H9 (cell line): ENCODE results near the gene SNCB. TPM values are rescaled to one million over a fixed set of nuclear protein-coding genes. Genes with fewer than 3 reads are reported as not detected.

Source experiments
- DNase-seq: peaks from one replicate; pipeline ENCODE4 v3.0.0-alpha.2; 2017
- H2AFZ ChIP-seq: one replicate; pipeline ENCODE4 v1.6.1; 2013; ENCODE audit warnings: mild to moderate bottlenecking, low read length, control low read depth, moderate library complexity
- H2AK5ac ChIP-seq: 2 replicates; pipeline ENCODE4 v1.6.1; 2013; ENCODE audit warnings: low read length, control low read depth, mixed read lengths; ENCODE audit not compliant: insufficient read length
- H2BK120ac ChIP-seq: one replicate; pipeline ENCODE4 v1.6.1; 2013; ENCODE audit warnings: low read depth, mild to moderate bottlenecking, low read length, control low read depth, inconsistent platforms; ENCODE audit not compliant: poor library complexity, severe bottlenecking
- H2BK12ac ChIP-seq: 2 replicates; pipeline ENCODE4 v1.6.1; 2013; ENCODE audit warnings: low read length, control low read depth, mixed read lengths, low read depth; ENCODE audit not compliant: insufficient read length
- H2BK15ac ChIP-seq: 2 replicates; pipeline ENCODE4 v1.6.1; 2013; ENCODE audit warnings: low read depth, low read length, control low read depth
- H2BK20ac ChIP-seq: one replicate; pipeline ENCODE4 v1.6.1; 2013; ENCODE audit warnings: low read depth, mild to moderate bottlenecking, low read length, control low read depth, inconsistent platforms; ENCODE audit not compliant: poor library complexity, severe bottlenecking
- H2BK5ac ChIP-seq: 2 replicates; pipeline ENCODE4 v1.6.1; 2013; ENCODE audit warnings: low read length, control low read depth, mixed read lengths; ENCODE audit not compliant: insufficient read length
- H3K14ac ChIP-seq: 2 replicates; pipeline ENCODE4 v1.6.1; 2013; ENCODE audit warnings: low read length, control low read depth; ENCODE audit not compliant: insufficient read depth
- H3K18ac ChIP-seq: 2 replicates; pipeline ENCODE4 v1.6.1; 2013; ENCODE audit warnings: low read depth, mild to moderate bottlenecking, mixed read lengths, low read length, control low read depth; ENCODE audit not compliant: insufficient read length
- H3K23ac ChIP-seq: 2 replicates; pipeline ENCODE4 v1.6.1; 2013; ENCODE audit warnings: low read length, control low read depth, mixed read lengths, low read depth; ENCODE audit not compliant: insufficient read length
- H3K23me2 ChIP-seq: 2 replicates; pipeline ENCODE4 v1.6.1; 2013; ENCODE audit warnings: low read depth, mild to moderate bottlenecking, mixed read lengths, low read length, control low read depth; ENCODE audit not compliant: insufficient read length, poor library complexity, severe bottlenecking
- H3K27ac ChIP-seq: 2 replicates; pipeline ENCODE4 v1.5.1; 2013; ENCODE audit warnings: low read length, control low read depth, mixed read lengths, low read depth; ENCODE audit not compliant: insufficient read length
- H3K27me3 ChIP-seq: 2 replicates; pipeline ENCODE4 v1.6.1; 2013; ENCODE audit warnings: low read length, control low read depth, inconsistent platforms; ENCODE audit not compliant: insufficient read depth
- H3K4ac ChIP-seq: 2 replicates; pipeline ENCODE4 v1.6.1; 2013; ENCODE audit warnings: low read depth, mild to moderate bottlenecking, control low read depth, inconsistent platforms, low read length, moderate library complexity
- H3K4me1 ChIP-seq: 2 replicates; pipeline ENCODE4 v1.6.1; 2013; ENCODE audit warnings: low read length, control low read depth, inconsistent platforms; ENCODE audit not compliant: insufficient read depth
- H3K4me2 ChIP-seq: 2 replicates; pipeline ENCODE4 v1.6.1; 2013; ENCODE audit warnings: low read length, control low read depth, mixed read lengths; ENCODE audit not compliant: insufficient read length, insufficient read depth
- H3K56ac ChIP-seq: 2 replicates; pipeline ENCODE4 v1.6.1; 2013; ENCODE audit warnings: low read depth, mild to moderate bottlenecking, mixed read lengths, low read length, control low read depth; ENCODE audit not compliant: insufficient read length
- H3K79me1 ChIP-seq: 2 replicates; pipeline ENCODE4 v1.6.1; 2013; ENCODE audit warnings: low read depth, mild to moderate bottlenecking, moderate library complexity, low read length, control low read depth, inconsistent platforms; ENCODE audit not compliant: insufficient read depth, poor library complexity, severe bottlenecking
- H3K79me2 ChIP-seq: 2 replicates; pipeline ENCODE4 v1.6.1; 2013; ENCODE audit warnings: low read length, control low read depth, inconsistent platforms; ENCODE audit not compliant: insufficient read depth
- H3K9ac ChIP-seq: 2 replicates; pipeline ENCODE4 v1.6.1; 2013; ENCODE audit warnings: low read length, control low read depth, mixed read lengths; ENCODE audit not compliant: insufficient read length; ENCODE audit errors: extremely low read depth
- H3K9me3 ChIP-seq: one replicate; pipeline ENCODE4 v1.6.1; 2013; ENCODE audit warnings: low read depth, low read length, inconsistent platforms; ENCODE audit not compliant: control insufficient read depth
- H3T11ph ChIP-seq: one replicate; pipeline ENCODE4 v1.6.1; 2013; ENCODE audit warnings: mild to moderate bottlenecking, low read length, control low read depth, inconsistent platforms
- H4K20me1 ChIP-seq: one replicate; pipeline ENCODE4 v1.6.1; 2013; ENCODE audit not compliant: control insufficient read depth, insufficient read length, insufficient read depth
- H4K5ac ChIP-seq: 2 replicates; pipeline ENCODE4 v1.6.1; 2013; ENCODE audit warnings: low read depth, mild to moderate bottlenecking, mixed read lengths, low read length, control low read depth; ENCODE audit not compliant: insufficient read length
- H4K8ac ChIP-seq: replicated peaks from 2 replicates; pipeline ENCODE4 v1.6.1; 2013; ENCODE audit warnings: low read length, control low read depth, mixed read lengths, low read depth; ENCODE audit not compliant: insufficient read length
- H4K91ac ChIP-seq: 2 replicates; pipeline ENCODE4 v1.6.1; 2013; ENCODE audit warnings: low read depth, mild to moderate bottlenecking, moderate library complexity, mixed read lengths, low read length, control low read depth; ENCODE audit not compliant: insufficient read length
- H3K27ac Mint-ChIP-seq, 3 experiments: 2 replicates in 2 of 3; 3 replicates in 1 of 3; pipeline ENCODE4 v1.8.0; 2020 to 2021; ENCODE audit warnings: mixed read lengths in 3 of 3, mild to moderate bottlenecking in 1 of 3, moderate library complexity in 1 of 3
- H3K27me3 Mint-ChIP-seq: 2 replicates; pipeline ENCODE4 v1.8.0; 2021; ENCODE audit warnings: low read depth, mild to moderate bottlenecking, moderate library complexity, mixed read lengths
- H3K36me3 Mint-ChIP-seq, 3 experiments: 2 replicates in 2 of 3; 3 replicates in 1 of 3; pipeline ENCODE4 v1.8.0; 2020 to 2021; ENCODE audit warnings: low read depth in 3 of 3, mixed read lengths in 3 of 3; ENCODE audit not compliant: insufficient read depth in 1 of 3
- H3K4me1 Mint-ChIP-seq, 2 experiments: 2 replicates each; pipeline ENCODE4 v1.8.0; 2020; ENCODE audit warnings: mixed read lengths in 2 of 2
- H3K4me3 Mint-ChIP-seq, 2 experiments: 2 replicates in 1 of 2; 3 replicates in 1 of 2; pipeline ENCODE4 v1.8.0; 2020 to 2021; ENCODE audit warnings: mild to moderate bottlenecking in 2 of 2, mixed read lengths in 2 of 2, moderate library complexity in 1 of 2
- H3K9me3 Mint-ChIP-seq, 2 experiments: 2 replicates in 1 of 2; 3 replicates in 1 of 2; pipeline ENCODE4 v1.8.0; 2020; ENCODE audit warnings: mild to moderate bottlenecking in 2 of 2, mixed read lengths in 2 of 2, moderate library complexity in 1 of 2
- CTCF ChIP-seq: fragments of 200-600 bp; sonication (generic); conservative IDR thresholded peaks from 3 replicates; pipeline ENCODE4 v1.8.0; 2021; ENCODE audit warnings: antibody characterized with exemption, mild to moderate bottlenecking
- WGBS: extraction: QIAGEN DNeasy Blood & Tissue Kit; methylation state at CpG from one replicate; pipeline ENCODE4 v1.1.7; 2013; ENCODE audit warnings: missing lambda C conversion rate, low lambda C conversion rate, mixed read lengths; ENCODE audit not compliant: insufficient read length; ENCODE audit errors: extremely low coverage; 5-methylcytosine and 5-hydroxymethylcytosine counted together
- total RNA-seq: library from RNA; stranded (reverse); gene quantifications from 2 replicates; pipeline ENCODE4 v1.2.1, GENCODE V29; 2021

Gene SNCB
- total RNA-seq, 1 experiment from 2014 or later, result 3.5 TPM

- H3K9me3 Mint-ChIP-seq, result no peaks in the 10 kb centered on the region; a peak in 1 of 5 replicates
- no peak for DNase-seq
- WGBS, result no CpG with 5 or more reads among the region's 4 CpGs
- H2AFZ ChIP-seq, result no peak overlapping the region
- no peaks in the 10 kb centered on the region for H3K9me3 ChIP-seq
- H3K4ac ChIP-seq, result no peak overlapping the region
- H2BK12ac ChIP-seq, result no peak overlapping the region
- peaks cover 6% of the 10 kb centered on the region for H3K23me2 ChIP-seq
- H3K27me3 ChIP-seq, result no peaks in the 10 kb centered on the region; the same call in 1 of the 2 replicates
- H2BK15ac ChIP-seq, result no peak overlapping the region
- H3K9ac ChIP-seq, result no peak overlapping the region
- H2BK5ac ChIP-seq, result no peak overlapping the region
- no peak overlapping the region for H3K18ac ChIP-seq
- no peak overlapping the region for H3K23ac ChIP-seq
- no peak overlapping the region for H3K27ac ChIP-seq
- H3K36me3 Mint-ChIP-seq, result no peaks in the 10 kb centered on the region
- H4K91ac ChIP-seq, result no peak overlapping the region
- H3K79me1 ChIP-seq, result no peaks in the 10 kb centered on the region
- no peak overlapping the region for H3K27ac Mint-ChIP-seq
- no peak overlapping the region for H4K5ac ChIP-seq
- no peak overlapping the region for H3T11ph ChIP-seq
- H3K4me1 ChIP-seq, result no peaks in the 10 kb centered on the region; the same call in 1 of the 2 replicates
- no peaks in the 10 kb centered on the region for H4K20me1 ChIP-seq
- TF ChIP-seq CTCF, result no peak
- H3K4me2 ChIP-seq, result no peak overlapping the region
- no peaks in the 10 kb centered on the region for H3K79me2 ChIP-seq
- H3K14ac ChIP-seq, result no peak overlapping the region; the same call in 1 of the 2 replicates
- H3K56ac ChIP-seq, result no peak overlapping the region
- no peak overlapping the region for H4K8ac ChIP-seq
- no peak overlapping the region for H2AK5ac ChIP-seq
- peaks cover 21% of the 10 kb centered on the region for H3K27me3 Mint-ChIP-seq
- H2BK120ac ChIP-seq, result no peak overlapping the region
- H3K4me3 Mint-ChIP-seq, result peak overlapping the region; percentile 86 to 96; a peak in 4 of 5 replicates
- peaks cover 38 to 42% of the 10 kb centered on the region in 2 experiments for H3K4me1 Mint-ChIP-seq
- H2BK20ac ChIP-seq, result no peak overlapping the region
Observed at GRCh38 chr5:176608142-176608705, 22.1 kb downstream of the SNCB start.
